H1 (cell line): ENCODE data around the gene SESN1.

Experiments used
- ATF2 ChIP-seq: IDR thresholded peaks from 2 replicates; pipeline ENCODE4 v1.6.1; 2012; ENCODE audit warnings: low read length, inconsistent platforms
- CREB1 ChIP-seq: IDR thresholded peaks from 2 replicates; pipeline ENCODE4 v1.6.1; 2012; ENCODE audit warnings: inconsistent platforms
- CTCF ChIP-seq, 3 experiments: IDR thresholded peaks; 1 replicate in 2 of 3; 2 replicates in 1 of 3; pipeline versions ENCODE4 v1.5.1 to v1.6.1; 2011; ENCODE audit warnings: low read length in 3 of 3, mild to moderate bottlenecking in 3 of 3, inconsistent platforms in 2 of 3, low read depth in 1 of 3, moderate library complexity in 1 of 3; ENCODE audit not compliant: insufficient read depth in 1 of 3; ENCODE audit errors: control extremely low read depth in 1 of 3
- EGR1 ChIP-seq: IDR thresholded peaks from 2 replicates; pipeline ENCODE4 v1.6.1; 2011; ENCODE audit warnings: low read depth, low read length, borderline replicate concordance
- EP300 ChIP-seq, 2 experiments: IDR thresholded peaks; 1 replicate in 1 of 2; 2 replicates in 1 of 2; pipeline ENCODE4 v1.6.1; 2011 to 2012; ENCODE audit warnings: low read depth in 2 of 2, low read length in 2 of 2, mild to moderate bottlenecking in 2 of 2, borderline replicate concordance in 1 of 2, inconsistent platforms in 1 of 2, moderate library complexity in 1 of 2
- EZH2 ChIP-seq: fragments of 200-600 bp; sonication (generic); IDR thresholded peaks from 2 replicates; pipeline ENCODE4 v1.7.1; 2012; ENCODE audit warnings: low read depth, mild to moderate bottlenecking, moderate library complexity, low read length, inconsistent platforms; ENCODE audit not compliant: severe bottlenecking
- GABPA ChIP-seq: IDR thresholded peaks from 2 replicates; pipeline ENCODE4 v1.6.1; 2011; ENCODE audit warnings: mild to moderate bottlenecking, low read length, moderate library complexity, borderline replicate concordance; ENCODE audit not compliant: insufficient read depth
- JUND ChIP-seq: IDR thresholded peaks from 2 replicates; pipeline ENCODE4 v1.6.1; 2011; ENCODE audit warnings: mild to moderate bottlenecking, improper control_type of control experiment, low read length
- POLR2AphosphoS5 ChIP-seq: IDR thresholded peaks from 2 replicates; pipeline ENCODE4 v1.6.1; 2011; ENCODE audit warnings: low read depth, low read length
- SIN3A ChIP-seq, 2 experiments: IDR thresholded peaks in 1 of 2; conservative IDR thresholded peaks in 1 of 2; 2 replicates each; pipeline ENCODE4 v1.6.1; 2011 to 2012; ENCODE audit warnings: low read length in 2 of 2, improper control_type of control experiment in 1 of 2, low read depth in 1 of 2, mild to moderate bottlenecking in 1 of 2
- TF ChIP-seq, protein P1 (sequence below): IDR thresholded peaks from 2 replicates; pipeline ENCODE4 v1.6.1; 2011; ENCODE audit warnings: low read length, improper control_type of control experiment

- no peak for TF ChIP-seq CTCF (IDR thresholded peaks at IDR 0.05; ENCODE audit: control extremely low read depth in 1 of 3, insufficient read depth in 1 of 3, low read depth in 1 of 3, low read length in 3 of 3)
- TF ChIP-seq POLR2AphosphoS5, result no peak
- no peak for TF ChIP-seq EZH2
- no peak for TF ChIP-seq EP300 (IDR thresholded peaks at IDR 0.05; ENCODE audit: borderline replicate concordance in 1 of 2, low read depth in 2 of 2, low read length in 2 of 2)
- TF ChIP-seq, protein P1, sequence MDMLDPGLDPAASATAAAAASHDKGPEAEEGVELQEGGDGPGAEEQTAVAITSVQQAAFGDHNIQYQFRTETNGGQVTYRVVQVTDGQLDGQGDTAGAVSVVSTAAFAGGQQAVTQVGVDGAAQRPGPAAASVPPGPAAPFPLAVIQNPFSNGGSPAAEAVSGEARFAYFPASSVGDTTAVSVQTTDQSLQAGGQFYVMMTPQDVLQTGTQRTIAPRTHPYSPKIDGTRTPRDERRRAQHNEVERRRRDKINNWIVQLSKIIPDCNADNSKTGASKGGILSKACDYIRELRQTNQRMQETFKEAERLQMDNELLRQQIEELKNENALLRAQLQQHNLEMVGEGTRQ, result no peak
- TF ChIP-seq GABPA, result no peak
- TF ChIP-seq ATF2, result no peak
- TF ChIP-seq CREB1, result no peak
- TF ChIP-seq JUND, result no peak
- no peak for TF ChIP-seq SIN3A (conservative IDR thresholded peaks at IDR 0.05 in 1 of 2, IDR thresholded peaks at IDR 0.05 in 1 of 2; ENCODE audit: low read depth in 1 of 2, low read length in 2 of 2)
- TF ChIP-seq EGR1, result no peak
These were observed 18.7 kb downstream of the SESN1 start for GRCh38 chr6:109075934-109076333.
